Tibial nerve (tissue), 4 donors: ENCODE measurements around the gene GABRB1. TPM values are rescaled to one million over a fixed set of nuclear protein-coding genes. Genes with fewer than 3 reads are reported as not detected.

ENCODE experiments used
- DNase-seq, 2 donors: peaks; one replicate each; pipeline ENCODE4 v3.0.0-alpha.2; 2019; ENCODE audit warnings: low spot score in 2 of 2
- H3K27ac ChIP-seq, 4 donors: fragments of 200-600 bp; sonication (generic) in 3 of 4; one replicate each; pipeline ENCODE4 v1.5.1; 2017 to 2019; ENCODE audit warnings: mild to moderate bottlenecking in 1 of 4
- H3K27me3 ChIP-seq, 2 donors: fragments of 200-600 bp; sonication (generic) in 1 of 2; one replicate each; pipeline versions ENCODE4 v1.5.1 to v1.6.0; 2017 to 2019
- H3K36me3 ChIP-seq, 3 donors: fragments of 200-600 bp; sonication (generic); one replicate each; pipeline ENCODE4 v1.5.1; 2018 to 2019
- H3K4me1 ChIP-seq, 4 donors: fragments of 200-600 bp; sonication (generic) in 3 of 4; one replicate each; pipeline ENCODE4 v1.5.1; 2017 to 2019
- H3K4me3 ChIP-seq, 4 donors: fragments of 200-600 bp; sonication (generic) in 3 of 4; one replicate each; pipeline ENCODE4 v1.5.1; 2017 to 2019; ENCODE audit warnings: mild to moderate bottlenecking in 1 of 4, moderate library complexity in 1 of 4
- H3K9me3 ChIP-seq, 4 donors: fragments of 200-600 bp; sonication (generic) in 3 of 4; one replicate each; pipeline ENCODE4 v1.5.1; 2017 to 2019
- EP300 ChIP-seq, 2 donors: sonication (generic); formaldehyde crosslinking; IDR thresholded peaks; one replicate each; pipeline ENCODE4 v1.6.1; 2017; ENCODE audit warnings: antibody characterized with exemption in 2 of 2, mild to moderate bottlenecking in 1 of 2
- POLR2A ChIP-seq, 2 donors: fragments of 450-650 bp; IDR thresholded peaks; one replicate each; pipeline ENCODE4 v1.6.1; 2017; ENCODE audit warnings: antibody characterized with exemption in 2 of 2, mild to moderate bottlenecking in 2 of 2, moderate library complexity in 2 of 2
- WGBS, 2 donors: methylation state at CpG; one replicate each; pipeline ENCODE4 v1.1.5; 2018; 5-methylcytosine and 5-hydroxymethylcytosine counted together
- total RNA-seq, 4 donors: library from RNA; depleted of rRNA; stranded (reverse); fragments of >200 nt; gene quantifications; one replicate each; pipeline ENCODE4 v1.1.0, GENCODE V29; 2016
- TF ChIP-seq, protein P1 (sequence below), 5 experiments: fragments of 200-600 bp in 3 of 5; fragments of 450-650 bp in 2 of 5; sonication (generic) in 3 of 5; IDR thresholded peaks; one replicate each; pipeline ENCODE4 v1.5.1; 2016 to 2019; ENCODE audit warnings: antibody characterized with exemption in 5 of 5, mild to moderate bottlenecking in 3 of 5, moderate library complexity in 2 of 5

Gene GABRB1
- total RNA-seq, 4 donors from 2014 or later: not detected

DNA sequence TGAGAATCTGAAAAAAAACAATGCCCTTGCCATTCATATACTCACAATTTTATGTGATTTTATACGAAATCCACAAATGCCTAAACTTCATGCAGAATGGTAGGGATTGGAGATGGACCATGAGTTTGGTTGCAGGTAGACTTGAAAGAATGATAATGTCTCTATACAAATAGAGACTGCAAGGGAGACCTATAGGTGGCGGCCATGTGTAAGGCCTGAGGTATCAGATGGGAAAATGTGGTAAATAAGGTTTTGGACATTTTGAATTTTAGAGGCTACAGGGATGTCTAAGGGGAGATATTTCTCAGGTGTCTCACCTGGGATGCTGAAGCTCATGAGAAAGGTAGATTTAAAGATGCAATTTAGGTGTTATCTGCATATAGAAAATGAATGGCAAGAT, 78.0 kb downstream of the GABRB1 start:
- Histone ChIP-seq H3K27ac (no peak overlapping the region), H3K4me3 (no peak overlapping the region), H3K4me1 (no peaks in the 10 kb centered on the region), H3K27me3 (no peaks in the 10 kb centered on the region), H3K9me3 (no peaks in the 10 kb centered on the region), H3K36me3 (no peaks in the 10 kb centered on the region)
- no peak for DNase-seq
- TF ChIP-seq, protein P1, sequence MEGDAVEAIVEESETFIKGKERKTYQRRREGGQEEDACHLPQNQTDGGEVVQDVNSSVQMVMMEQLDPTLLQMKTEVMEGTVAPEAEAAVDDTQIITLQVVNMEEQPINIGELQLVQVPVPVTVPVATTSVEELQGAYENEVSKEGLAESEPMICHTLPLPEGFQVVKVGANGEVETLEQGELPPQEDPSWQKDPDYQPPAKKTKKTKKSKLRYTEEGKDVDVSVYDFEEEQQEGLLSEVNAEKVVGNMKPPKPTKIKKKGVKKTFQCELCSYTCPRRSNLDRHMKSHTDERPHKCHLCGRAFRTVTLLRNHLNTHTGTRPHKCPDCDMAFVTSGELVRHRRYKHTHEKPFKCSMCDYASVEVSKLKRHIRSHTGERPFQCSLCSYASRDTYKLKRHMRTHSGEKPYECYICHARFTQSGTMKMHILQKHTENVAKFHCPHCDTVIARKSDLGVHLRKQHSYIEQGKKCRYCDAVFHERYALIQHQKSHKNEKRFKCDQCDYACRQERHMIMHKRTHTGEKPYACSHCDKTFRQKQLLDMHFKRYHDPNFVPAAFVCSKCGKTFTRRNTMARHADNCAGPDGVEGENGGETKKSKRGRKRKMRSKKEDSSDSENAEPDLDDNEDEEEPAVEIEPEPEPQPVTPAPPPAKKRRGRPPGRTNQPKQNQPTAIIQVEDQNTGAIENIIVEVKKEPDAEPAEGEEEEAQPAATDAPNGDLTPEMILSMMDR (IDR thresholded peaks at IDR 0.05): no peak
- TF ChIP-seq POLR2A (IDR thresholded peaks at IDR 0.05): no peak
- no peak for TF ChIP-seq EP300 (IDR thresholded peaks at IDR 0.05)
- WGBS, 2 donors: 93 to 94% methylated on average over 2 of the region's 2 CpGs

- TF ChIP-seq EP300 (IDR thresholded peaks at IDR 0.05) (no peak), POLR2A (IDR thresholded peaks at IDR 0.05) (no peak)
- TF ChIP-seq, protein P1 (IDR thresholded peaks at IDR 0.05): no peak
- Histone ChIP-seq H3K4me3 (no peak overlapping the region), H3K9me3 (no peaks in the 10 kb centered on the region), H3K27ac (no peak overlapping the region), H3K27me3 (no peaks in the 10 kb centered on the region), H3K4me1 (no peaks in the 10 kb centered on the region), H3K36me3 (no peaks in the 10 kb centered on the region)
- no peak for DNase-seq
- WGBS, 2 donors: 98 to 100% methylated on average over 1 of the region's 1 CpG
Measured at GRCh38 chr4:47110546-47111132, 79.3 kb downstream of the GABRB1 start.

GRCh38 chr4:47118192-47118929, 87.0 kb downstream of the GABRB1 start:
- no peaks in the 10 kb centered on the region for H3K4me1 ChIP-seq
- no peaks in the 10 kb centered on the region for H3K27me3 ChIP-seq
- H3K36me3 ChIP-seq: no peaks in the 10 kb centered on the region
- WGBS, 2 donors: 79% methylated on average over 3 of the region's 3 CpGs
- TF ChIP-seq EP300 (IDR thresholded peaks at IDR 0.05): no peak
- no peak for TF ChIP-seq POLR2A (IDR thresholded peaks at IDR 0.05)
- TF ChIP-seq, protein P1 (IDR thresholded peaks at IDR 0.05): no peak
- no peak for DNase-seq
- H3K4me3 ChIP-seq: no peak overlapping the region
- no peaks in the 10 kb centered on the region for H3K9me3 ChIP-seq
- H3K27ac ChIP-seq: no peak overlapping the region

GRCh38 chr4:47120783-47121182, 89.4 kb downstream of the GABRB1 start:
- Histone ChIP-seq H3K4me1 (no peaks in the 10 kb centered on the region), H3K27me3 (no peaks in the 10 kb centered on the region), H3K27ac (no peak overlapping the region), H3K9me3 (no peaks in the 10 kb centered on the region), H3K4me3 (no peak overlapping the region), H3K36me3 (no peaks in the 10 kb centered on the region)
- no peak for TF ChIP-seq EP300 (IDR thresholded peaks at IDR 0.05)
- TF ChIP-seq POLR2A (IDR thresholded peaks at IDR 0.05): no peak
- TF ChIP-seq, protein P1 (IDR thresholded peaks at IDR 0.05): no peak
- WGBS, 2 donors: 84 to 85% methylated on average over 1 of the region's 1 CpG
- no peak for DNase-seq

DNA sequence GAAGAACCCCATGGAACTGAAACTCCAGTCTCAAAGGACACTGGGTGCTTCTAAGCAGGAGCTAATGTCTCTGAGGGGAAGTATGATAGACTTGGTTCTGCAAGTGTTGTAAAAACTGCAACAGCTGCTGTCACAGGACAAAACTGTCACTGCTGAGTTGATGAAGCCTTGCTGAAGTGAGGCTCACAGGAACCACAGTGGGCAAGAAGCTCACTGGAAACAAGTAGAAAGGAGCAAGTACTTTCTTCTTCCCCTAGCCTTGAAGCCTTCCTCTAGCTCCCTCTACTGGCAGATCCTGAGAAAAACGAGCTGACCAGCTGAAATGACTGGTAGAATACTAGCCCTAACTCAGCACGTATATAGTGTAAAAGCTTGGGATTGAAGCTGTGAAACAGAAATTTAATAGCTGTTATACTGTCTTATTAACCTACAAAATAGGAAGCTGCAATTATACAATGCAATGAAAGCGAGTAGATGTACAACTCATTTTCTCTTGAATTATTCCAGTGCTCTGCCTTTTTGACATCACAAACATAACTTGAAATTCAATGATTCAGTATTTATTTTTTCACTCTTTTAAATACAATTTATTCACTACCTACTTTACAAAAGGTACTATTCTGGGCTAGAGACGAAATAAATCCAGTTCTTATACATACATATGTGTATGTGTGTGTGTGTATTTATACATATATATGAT, 91.4 kb downstream of the GABRB1 start:
- Histone ChIP-seq H3K27me3 (no peaks in the 10 kb centered on the region), H3K36me3 (no peaks in the 10 kb centered on the region), H3K27ac (no peak overlapping the region), H3K4me3 (no peak overlapping the region), H3K9me3 (no peaks in the 10 kb centered on the region), H3K4me1 (no peaks in the 10 kb centered on the region)
- WGBS, 2 donors: 7 to 9% methylated on average over 4 of the region's 4 CpGs
- peak in 1 of 2 donors; percentile 69 for DNase-seq
- TF ChIP-seq POLR2A (IDR thresholded peaks at IDR 0.05): no peak
- TF ChIP-seq EP300 (IDR thresholded peaks at IDR 0.05): no peak
- TF ChIP-seq, protein P1 (IDR thresholded peaks at IDR 0.05): peak; percentile 34 to 78 (median 59)
